PC-3 (cell line): Measurements from ENCODE around the gene ZBTB16. TPM values are rescaled to one million over a fixed set of nuclear protein-coding genes. Genes with fewer than 3 reads are reported as not detected.

Experiments
- ATAC-seq: fragments of 200-7000 bp; cut with Tn5 transposase; 2 replicates; pipeline ENCODE4 v1.9.1; 2020; ENCODE audit warnings: mild to moderate bottlenecking, moderate library complexity
- BruUV-seq: library from RNA; stranded (reverse); fragments of 400-500 nt; replicated peaks from 2 replicates; lab custom pipeline; 2021; lab: Mats Ljungman, UMichigan
- CTCF ChIA-PET: fragments of 300-600 bp; sonication (Branson Sonifier 250); formaldehyde crosslinking; loops from one replicate; lab custom pipeline; 2022; ENCODE audit warnings: antibody characterized with exemption; lab: Charles Lee
- POLR2A ChIA-PET: fragments of 300-600 bp; sonication (Branson Sonifier 250); formaldehyde crosslinking; loops from one replicate; lab custom pipeline; 2022; ENCODE audit warnings: antibody characterized with exemption; ENCODE audit not compliant: unreplicated experiment; lab: Charles Lee
- DNase-seq: peaks from one replicate; pipeline ENCODE4 v3.0.0-alpha.2; 2015
- H2AFZ ChIP-seq: fragments of 300-600 bp; sonication (generic); 2 replicates; pipeline ENCODE4 v1.6.0; 2016; ENCODE audit warnings: antibody characterized with exemption, low read length
- H3F3A ChIP-seq: fragments of 300-600 bp; sonication (generic); one replicate; pipeline ENCODE4 v1.6.0; 2017; ENCODE audit warnings: antibody characterized with exemption, low read length, control low read depth, mild to moderate bottlenecking; ENCODE audit not compliant: unreplicated experiment
- H3K27ac ChIP-seq: fragments of 300-600 bp; sonication (generic); 2 replicates; pipeline ENCODE4 v1.5.1; 2016; ENCODE audit warnings: mild to moderate bottlenecking, low read length
- H3K27me3 ChIP-seq: fragments of 300-600 bp; sonication (generic); 2 replicates; pipeline ENCODE4 v1.6.1; 2016; ENCODE audit warnings: low read length, mixed read lengths
- H3K36me3 ChIP-seq: fragments of 300-600 bp; sonication (generic); 2 replicates; pipeline ENCODE4 v1.6.1; 2016; ENCODE audit warnings: low read depth, mixed run types, low read length, mixed read lengths
- H3K4me1 ChIP-seq: fragments of 300-600 bp; sonication (generic); 2 replicates; pipeline ENCODE4 v1.5.1; 2016; ENCODE audit warnings: low read length; ENCODE audit not compliant: insufficient read depth
- H3K4me2 ChIP-seq: fragments of 300-600 bp; sonication (generic); 2 replicates; pipeline ENCODE4 v1.6.0; 2016; ENCODE audit warnings: low read length
- H3K4me3 ChIP-seq: fragments of 300-600 bp; sonication (generic); 2 replicates; pipeline ENCODE4 v1.5.1; 2016; ENCODE audit warnings: mild to moderate bottlenecking, low read length, mixed read lengths
- H3K79me2 ChIP-seq: fragments of 300-600 bp; sonication (generic); 2 replicates; pipeline ENCODE4 v1.6.1; 2017; ENCODE audit warnings: low read length, mixed read lengths
- H3K9ac ChIP-seq: fragments of 300-600 bp; sonication (generic); 2 replicates; pipeline ENCODE4 v1.6.0; 2016; ENCODE audit warnings: mild to moderate bottlenecking, low read length
- H3K9me2 ChIP-seq: fragments of 300-600 bp; sonication (generic); replicated peaks from 2 replicates; pipeline ENCODE4 v1.6.1; 2016; ENCODE audit warnings: mixed run types, low read length, mixed read lengths
- H3K9me3 ChIP-seq: fragments of 300-600 bp; sonication (generic); 2 replicates; pipeline ENCODE4 v1.6.1; 2016; ENCODE audit warnings: low read length, mixed read lengths
- H4K20me1 ChIP-seq: fragments of 300-600 bp; sonication (generic); 2 replicates; pipeline ENCODE4 v1.6.1; 2016; ENCODE audit warnings: low read length, mixed read lengths
- EZH2 ChIP-seq: fragments of 300-600 bp; sonication (generic); IDR thresholded peaks from one replicate; pipeline ENCODE4 v1.6.1; 2017; ENCODE audit warnings: antibody characterized with exemption, mild to moderate bottlenecking, low read length; ENCODE audit not compliant: unreplicated experiment
- EZH2phosphoT487 ChIP-seq: fragments of 300-600 bp; sonication (generic); IDR thresholded peaks from 2 replicates; pipeline ENCODE4 v1.6.1; 2018; ENCODE audit warnings: mild to moderate bottlenecking, antibody characterized with exemption, low read length, borderline replicate concordance
- intact Hi-C: fragments of 100-400 bp; cut with micrococcal nuclease; formaldehyde crosslinking; loops from 2 replicates; pipeline ENCODE4 v1.9.0; 2023
- total RNA-seq: library from RNA; depleted of rRNA; stranded (reverse); fragments of >200 nt; gene quantifications from 2 replicates; pipeline ENCODE4 v1.2.3, GENCODE V29; 2014
- TF ChIP-seq, protein P1 (sequence below): fragments of 300-600 bp; sonication (generic); conservative IDR thresholded peaks from 2 replicates; pipeline ENCODE4 v1.5.1; 2017; ENCODE audit warnings: antibody characterized with exemption, low read depth, mild to moderate bottlenecking, low read length

Gene ZBTB16
- total RNA-seq, 1 experiment from 2014 or later: not detected

DNA sequence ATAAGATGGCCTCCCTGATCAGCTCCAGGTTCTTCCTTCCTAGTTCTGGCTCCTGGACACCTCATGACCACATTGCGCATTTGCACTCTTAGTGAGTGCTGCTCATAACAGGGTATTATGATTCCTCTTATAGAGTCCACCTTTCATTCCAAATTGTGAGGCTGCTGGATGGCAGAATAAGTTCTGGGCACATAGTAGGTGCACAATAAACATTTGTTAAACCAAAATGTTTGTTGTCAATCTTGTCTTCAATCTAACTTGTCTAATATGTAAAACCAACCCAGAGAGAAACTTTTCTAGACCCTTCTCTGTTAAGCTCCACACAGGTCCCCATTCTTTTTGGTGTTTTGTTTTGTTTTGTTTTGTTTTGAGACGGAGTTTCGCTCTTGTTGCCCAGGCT lies 22.6 kb upstream of the ZBTB16 start:
- ATAC-seq (no peak), DNase-seq (no peak)
- Histone ChIP-seq H3K79me2 (no peaks in the 10 kb centered on the region), H2AFZ (no peak overlapping the region), H3K4me3 (no peak overlapping the region), H3K27ac (no peak overlapping the region), H3K27me3 (peaks cover 11% of the 10 kb centered on the region), H3K36me3 (no peaks in the 10 kb centered on the region), H3F3A (no peaks in the 10 kb centered on the region), H3K9me3 (no peaks in the 10 kb centered on the region), H3K4me2 (peak overlapping the region; percentile 92), H3K9ac (no peak overlapping the region), H3K4me1 (peaks cover 17% of the 10 kb centered on the region), H3K9me2 (no peaks in the 10 kb centered on the region), H4K20me1 (no peaks in the 10 kb centered on the region)
- CTCF ChIA-PET: interaction anchor here (0.6 kb wide), 1 partner anchor 193 kb away, joined by 3 read pairs; no protein-coding TSS in a partner anchor
- BruUV-seq: no TSS peak
- intact Hi-C loops: loop anchor here (1.0 to 2.0 kb wide), 4 partner anchors 39 to 224 kb away; no protein-coding TSS in a partner anchor
- TF ChIP-seq EZH2phosphoT487: no peak
- TF ChIP-seq, protein P1, sequence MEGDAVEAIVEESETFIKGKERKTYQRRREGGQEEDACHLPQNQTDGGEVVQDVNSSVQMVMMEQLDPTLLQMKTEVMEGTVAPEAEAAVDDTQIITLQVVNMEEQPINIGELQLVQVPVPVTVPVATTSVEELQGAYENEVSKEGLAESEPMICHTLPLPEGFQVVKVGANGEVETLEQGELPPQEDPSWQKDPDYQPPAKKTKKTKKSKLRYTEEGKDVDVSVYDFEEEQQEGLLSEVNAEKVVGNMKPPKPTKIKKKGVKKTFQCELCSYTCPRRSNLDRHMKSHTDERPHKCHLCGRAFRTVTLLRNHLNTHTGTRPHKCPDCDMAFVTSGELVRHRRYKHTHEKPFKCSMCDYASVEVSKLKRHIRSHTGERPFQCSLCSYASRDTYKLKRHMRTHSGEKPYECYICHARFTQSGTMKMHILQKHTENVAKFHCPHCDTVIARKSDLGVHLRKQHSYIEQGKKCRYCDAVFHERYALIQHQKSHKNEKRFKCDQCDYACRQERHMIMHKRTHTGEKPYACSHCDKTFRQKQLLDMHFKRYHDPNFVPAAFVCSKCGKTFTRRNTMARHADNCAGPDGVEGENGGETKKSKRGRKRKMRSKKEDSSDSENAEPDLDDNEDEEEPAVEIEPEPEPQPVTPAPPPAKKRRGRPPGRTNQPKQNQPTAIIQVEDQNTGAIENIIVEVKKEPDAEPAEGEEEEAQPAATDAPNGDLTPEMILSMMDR: no peak
- no peak for TF ChIP-seq EZH2
- POLR2A ChIA-PET: no interaction called here

DNA sequence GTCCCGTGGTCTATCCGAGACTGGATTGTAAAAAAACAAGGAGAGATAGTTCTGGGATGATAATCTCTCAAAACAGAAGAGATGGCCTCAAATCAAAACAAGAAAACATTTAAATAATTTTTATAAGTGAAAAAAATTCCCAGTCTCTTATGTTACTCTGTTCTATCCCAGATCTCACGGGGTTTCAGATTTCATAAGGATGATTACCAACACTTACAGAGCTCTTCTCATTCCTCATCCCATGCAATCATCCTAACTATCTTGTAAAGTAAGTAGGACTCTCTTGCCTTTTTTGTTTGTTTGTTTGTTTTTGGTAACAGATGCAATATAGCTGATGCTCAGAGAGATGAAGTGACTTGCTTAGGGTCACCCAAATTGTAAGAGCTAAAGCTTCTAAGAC lies 20.0 kb upstream of the ZBTB16 start:
- no peak overlapping the region for H3K27ac ChIP-seq
- intact Hi-C loops: no loop called here
- H2AFZ ChIP-seq: no peak overlapping the region
- ChIA-PET CTCF (no interaction called here), POLR2A (no interaction called here)
- H3F3A ChIP-seq: no peaks in the 10 kb centered on the region
- ATAC-seq (no peak), DNase-seq (no peak)
- no peaks in the 10 kb centered on the region for H3K36me3 ChIP-seq
- TF ChIP-seq EZH2: no peak
- no peak for TF ChIP-seq EZH2phosphoT487
- TF ChIP-seq, protein P1: no peak
- H3K9me3 ChIP-seq: no peaks in the 10 kb centered on the region
- H3K9ac ChIP-seq: no peak overlapping the region
- H3K4me1 ChIP-seq: peaks cover 17% of the 10 kb centered on the region
- no TSS peak for BruUV-seq
- H3K4me2 ChIP-seq: no peak overlapping the region
- no peaks in the 10 kb centered on the region for H4K20me1 ChIP-seq
- no peaks in the 10 kb centered on the region for H3K9me2 ChIP-seq
- H3K27me3 ChIP-seq: peaks cover 11% of the 10 kb centered on the region; the same call in 1 of the 2 replicates
- no peak overlapping the region for H3K4me3 ChIP-seq
- H3K79me2 ChIP-seq: no peaks in the 10 kb centered on the region

DNA sequence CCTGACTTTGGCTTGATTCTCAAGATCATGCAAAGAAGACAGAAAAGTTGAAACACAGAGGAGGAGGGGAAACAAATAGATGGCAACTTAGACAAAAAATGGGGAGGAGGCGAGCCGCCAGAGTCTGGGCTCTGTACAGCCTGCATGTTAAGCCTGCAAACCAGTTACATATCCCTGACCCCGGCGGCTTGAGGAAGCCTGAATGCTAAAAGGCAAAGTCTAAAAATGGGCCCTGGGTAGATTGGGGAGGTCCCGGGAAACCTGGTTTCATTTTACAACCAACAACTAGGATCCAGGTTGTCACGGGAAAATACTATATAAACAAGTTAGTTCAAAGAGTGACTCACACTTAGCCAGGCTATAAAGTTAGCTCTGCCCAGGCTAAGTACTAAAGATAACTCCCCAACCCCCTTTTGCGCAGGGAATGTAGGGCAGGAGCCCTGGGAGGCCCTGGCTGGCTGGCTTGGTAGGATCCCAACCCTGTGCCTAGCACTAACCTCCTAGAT lies 18.8 kb upstream of the ZBTB16 start:
- Histone ChIP-seq H4K20me1 (no peaks in the 10 kb centered on the region), H3K9ac (no peak overlapping the region), H3K36me3 (no peaks in the 10 kb centered on the region), H3K79me2 (no peaks in the 10 kb centered on the region), H3K4me1 (peaks cover 17% of the 10 kb centered on the region), H3K9me2 (no peaks in the 10 kb centered on the region), H3K9me3 (no peaks in the 10 kb centered on the region), H2AFZ (peak overlapping the region; percentile 18; the same call in 1 of the 2 replicates), H3K27me3 (peaks cover 23% of the 10 kb centered on the region), H3K4me2 (peak overlapping the region; percentile 74), H3K4me3 (peak overlapping the region; percentile 36; the same call in 1 of the 2 replicates), H3F3A (no peaks in the 10 kb centered on the region), H3K27ac (no peak overlapping the region)
- ChIA-PET CTCF (no interaction called here), POLR2A (interaction anchor here (0.6 kb wide), 1 partner anchor 220 kb away, joined by 3 read pairs; no protein-coding TSS in a partner anchor)
- intact Hi-C loops: loop anchor here (10.0 kb wide), 1 partner anchor 124 kb away; no protein-coding TSS in a partner anchor
- DNase-seq (peak; percentile 87), ATAC-seq (peak; percentile 86)
- TF ChIP-seq, protein P1: no peak
- TF ChIP-seq EZH2phosphoT487 (no peak), EZH2 (no peak)
- no TSS peak for BruUV-seq
